Natural killer cell treated with Interleukin-12 subunit alpha and Interleukin-12 subunit beta and Interleukin-15 and Interleukin-18, amount 100 ng/mL, for 72 hours (primary cell): ENCODE measurements around the gene CD40. TPM values are rescaled to one million over a fixed set of nuclear protein-coding genes. Genes with fewer than 3 reads are reported as not detected.

Experiments
- ATAC-seq, 2 donors: fragments of 150-1000 bp; cut with Tn5 transposase in 1 of 2; sonication (Bioruptor Pico), chemical (Tn5 transposase) in 1 of 2; 2 replicates each; pipeline ENCODE4 v1.10.0; 2021
- DNase-seq: peaks from one replicate; pipeline ENCODE4 v3.0.0; 2022; ENCODE audit warnings: low spot score
- H3K27ac Mint-ChIP-seq, 2 donors: 1 replicate in 1 of 2; 2 replicates in 1 of 2; pipeline ENCODE4 v1.8.0; 2022; ENCODE audit warnings: mixed read lengths in 2 of 2, mild to moderate bottlenecking in 1 of 2, moderate library complexity in 1 of 2
- H3K27me3 Mint-ChIP-seq, 2 donors: 1 replicate in 1 of 2; 2 replicates in 1 of 2; pipeline ENCODE4 v1.8.0; 2022; ENCODE audit warnings: mixed read lengths in 2 of 2
- H3K36me3 Mint-ChIP-seq: one replicate; pipeline ENCODE4 v1.8.0; 2022; ENCODE audit warnings: mixed read lengths
- H3K4me1 Mint-ChIP-seq, 2 donors: 1 replicate in 1 of 2; 2 replicates in 1 of 2; pipeline ENCODE4 v1.8.0; 2022; ENCODE audit warnings: low read depth in 2 of 2, mixed read lengths in 2 of 2, mild to moderate bottlenecking in 1 of 2
- H3K4me3 Mint-ChIP-seq: one replicate; pipeline ENCODE4 v1.8.0; 2022; ENCODE audit warnings: mixed read lengths
- H3K9me3 Mint-ChIP-seq: 2 replicates; pipeline ENCODE4 v1.8.0; 2022; ENCODE audit warnings: mixed read lengths
- total RNA-seq, 2 donors: library from RNA; stranded (reverse); gene quantifications; one replicate each; pipeline ENCODE4 v1.2.3, GENCODE V29; 2022

The CD40 gene
- total RNA-seq, 2 donors from 2014 or later, result 6.7 to 32.7 TPM

DNA sequence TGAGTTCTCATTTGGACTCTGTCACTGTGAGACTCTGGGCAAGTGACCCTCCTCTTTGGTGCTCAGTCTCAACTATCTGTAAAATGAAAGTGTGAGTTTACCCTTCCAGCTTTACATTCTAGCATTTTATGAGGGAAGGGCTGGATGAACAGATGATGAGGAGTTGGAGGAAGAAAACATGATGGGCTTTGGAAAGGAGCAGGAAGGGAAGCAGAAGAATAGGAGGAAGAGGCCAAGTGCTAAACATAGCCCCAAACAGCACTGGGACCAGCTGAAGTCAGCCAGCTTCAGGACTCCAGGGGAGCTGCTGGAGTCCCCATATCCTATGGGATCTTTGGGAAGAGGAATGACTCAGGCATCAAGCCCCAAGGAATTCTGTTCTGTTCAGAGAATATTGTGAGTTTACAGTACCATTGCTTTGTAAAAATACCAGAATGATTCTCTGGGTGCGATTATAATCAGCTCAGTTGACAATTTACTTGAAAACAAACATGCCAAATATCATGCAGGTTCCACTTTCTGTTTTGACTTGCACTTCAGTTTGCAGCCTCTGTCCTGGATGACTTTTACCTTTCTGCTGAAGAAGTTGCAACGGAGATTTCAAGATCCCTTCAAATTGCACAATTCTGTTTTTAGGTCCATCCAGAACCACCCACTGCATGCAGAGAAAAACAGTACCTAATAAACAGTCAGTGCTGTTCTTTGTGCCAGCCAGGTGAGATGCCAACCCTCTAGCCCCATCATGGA, 3.2 kb downstream of the CD40 start:
- Mint-ChIP-seq H3K9me3 (no peaks in the 10 kb centered on the region), H3K27me3 (no peaks in the 10 kb centered on the region), H3K27ac (no peak overlapping the region), H3K4me1 (peaks cover 0 to 19% of the 10 kb centered on the region in 2 donors), H3K36me3 (no peaks in the 10 kb centered on the region), H3K4me3 (no peak overlapping the region)
- no peak for DNase-seq
- no peak for ATAC-seq

DNA sequence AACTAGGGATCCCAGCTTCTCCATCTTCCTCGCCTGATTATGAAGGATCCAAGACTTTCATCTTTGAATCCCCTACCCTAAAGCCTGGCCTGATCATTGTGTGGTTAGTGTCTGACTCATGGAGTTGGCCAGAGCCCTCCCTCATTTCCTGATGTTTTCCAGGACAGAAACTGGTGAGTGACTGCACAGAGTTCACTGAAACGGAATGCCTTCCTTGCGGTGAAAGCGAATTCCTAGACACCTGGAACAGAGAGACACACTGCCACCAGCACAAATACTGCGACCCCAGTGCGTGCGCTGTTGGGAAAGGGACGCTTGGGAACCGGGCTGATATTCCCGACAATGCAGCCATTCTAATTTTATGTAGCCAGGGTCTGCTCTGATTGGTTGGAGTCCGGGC, 4.0 kb downstream of the CD40 start:
- Mint-ChIP-seq H3K27ac (no peak overlapping the region), H3K27me3 (no peaks in the 10 kb centered on the region), H3K4me1 (peaks cover 0 to 19% of the 10 kb centered on the region in 2 donors), H3K9me3 (no peaks in the 10 kb centered on the region), H3K36me3 (no peaks in the 10 kb centered on the region), H3K4me3 (no peak overlapping the region)
- no peak for ATAC-seq
- no peak for DNase-seq

DNA sequence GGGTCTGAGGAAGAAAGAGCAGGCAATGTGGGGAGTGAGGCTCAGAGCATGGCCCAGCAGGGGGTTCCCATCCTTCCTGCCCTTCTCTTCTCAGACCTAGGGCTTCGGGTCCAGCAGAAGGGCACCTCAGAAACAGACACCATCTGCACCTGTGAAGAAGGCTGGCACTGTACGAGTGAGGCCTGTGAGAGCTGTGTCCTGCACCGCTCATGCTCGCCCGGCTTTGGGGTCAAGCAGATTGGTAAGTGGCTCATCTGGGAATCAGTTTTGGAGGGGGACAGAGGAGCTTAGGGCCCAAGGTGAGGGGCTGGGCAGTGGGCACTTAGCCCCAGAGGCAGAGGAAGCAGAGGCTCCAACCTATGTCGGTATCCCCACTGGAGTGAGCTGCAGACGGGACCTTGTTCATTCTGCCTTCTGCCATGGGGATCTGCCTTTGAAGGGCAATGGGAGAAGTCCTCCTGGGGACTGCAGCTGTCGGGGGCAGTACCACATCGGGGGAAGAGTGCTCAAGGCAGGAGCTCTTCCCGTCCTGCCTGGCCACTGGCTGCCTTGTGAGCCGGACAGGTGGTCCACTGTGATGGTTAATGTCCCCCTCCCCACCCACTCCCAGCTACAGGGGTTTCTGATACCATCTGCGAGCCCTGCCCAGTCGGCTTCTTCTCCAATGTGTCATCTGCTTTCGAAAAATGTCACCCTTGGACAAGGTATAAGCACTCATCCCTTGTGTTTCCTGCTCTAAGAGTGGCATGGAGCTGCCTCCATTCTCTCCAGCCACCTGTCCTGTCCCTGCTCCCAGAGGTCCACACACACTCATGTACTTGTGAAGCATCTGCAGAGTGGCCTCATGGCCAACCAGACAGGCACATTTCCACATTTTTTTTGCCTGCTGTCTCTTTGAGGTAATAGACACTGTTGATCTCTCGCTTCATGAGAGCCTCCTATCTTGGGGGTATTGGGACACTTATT, 4.7 kb downstream of the CD40 start:
- no peak overlapping the region for H3K27ac Mint-ChIP-seq
- H3K4me3 Mint-ChIP-seq, result no peak overlapping the region
- no peaks in the 10 kb centered on the region for H3K27me3 Mint-ChIP-seq
- no peak for DNase-seq
- H3K4me1 Mint-ChIP-seq, result peaks cover 0 to 15% of the 10 kb centered on the region in 2 donors
- no peaks in the 10 kb centered on the region for H3K36me3 Mint-ChIP-seq
- H3K9me3 Mint-ChIP-seq, result no peaks in the 10 kb centered on the region
- ATAC-seq, result no peak

DNA sequence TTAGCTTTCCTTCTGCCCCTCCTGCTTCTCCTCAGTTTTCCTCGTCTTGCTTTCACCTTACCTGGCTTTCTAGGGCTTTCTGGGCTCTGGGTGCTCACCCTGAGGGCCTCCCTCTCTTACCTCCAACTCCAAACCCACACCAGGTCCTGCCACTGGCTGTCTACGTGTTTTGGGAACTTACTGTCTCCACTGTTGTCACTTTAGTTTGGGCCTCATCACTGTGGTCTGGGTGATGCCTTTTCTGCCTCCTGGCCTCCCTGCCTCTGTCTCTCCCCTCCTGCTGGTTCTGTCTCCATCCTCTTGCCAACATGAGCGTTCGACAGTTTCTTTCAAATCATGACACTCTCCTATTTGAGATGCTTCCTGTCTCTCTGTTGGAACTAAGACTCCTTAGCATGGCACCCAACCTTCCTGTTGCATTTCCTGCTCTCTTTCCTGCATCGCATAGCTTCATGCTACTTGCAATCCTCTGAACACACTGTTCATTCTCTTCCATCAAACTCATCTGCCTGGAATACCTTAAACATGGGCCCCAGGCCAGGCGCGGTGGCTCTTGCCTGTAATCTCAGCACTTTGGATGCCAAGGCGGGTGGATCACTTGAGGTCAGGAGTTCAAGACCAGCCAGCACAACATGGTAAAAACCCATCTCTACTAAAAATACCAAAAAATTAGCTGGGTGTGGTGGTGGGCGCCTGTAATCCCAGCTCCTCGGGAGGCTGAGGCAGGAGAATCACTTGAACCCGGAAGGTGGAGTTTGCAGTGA, 5.5 kb downstream of the CD40 start:
- no peaks in the 10 kb centered on the region for H3K36me3 Mint-ChIP-seq
- H3K4me1 Mint-ChIP-seq, result peaks cover 0 to 10% of the 10 kb centered on the region in 2 donors
- H3K4me3 Mint-ChIP-seq, result no peak overlapping the region
- no peak for ATAC-seq
- H3K9me3 Mint-ChIP-seq, result no peaks in the 10 kb centered on the region
- no peaks in the 10 kb centered on the region for H3K27me3 Mint-ChIP-seq
- no peak overlapping the region for H3K27ac Mint-ChIP-seq
- no peak for DNase-seq

- peaks cover 0 to 2% of the 10 kb centered on the region in 2 donors for H3K4me1 Mint-ChIP-seq
- no peaks in the 10 kb centered on the region for H3K9me3 Mint-ChIP-seq
Measured at GRCh38 chr20:46126440-46127056, 8.4 kb downstream of the CD40 start.

GRCh38 chr20:46127396-46128010, 9.4 kb downstream of the CD40 start:
- no peaks in the 10 kb centered on the region for H3K9me3 Mint-ChIP-seq
- DNase-seq (no peak), ATAC-seq (no peak)
- peaks cover 3 to 6% of the 10 kb centered on the region in 2 donors for H3K27me3 Mint-ChIP-seq
- H3K4me1 Mint-ChIP-seq, result no peaks in the 10 kb centered on the region
- no peak overlapping the region for H3K4me3 Mint-ChIP-seq
- no peaks in the 10 kb centered on the region for H3K36me3 Mint-ChIP-seq
- no peak overlapping the region for H3K27ac Mint-ChIP-seq

More at GRCh38 chr20:46126440-46127056, 8.4 kb downstream of the CD40 start:
- no peak overlapping the region for H3K27ac Mint-ChIP-seq
- no peak for DNase-seq
- H3K4me3 Mint-ChIP-seq, result no peak overlapping the region
- peaks cover 0 to 3% of the 10 kb centered on the region in 2 donors for H3K27me3 Mint-ChIP-seq
- no peaks in the 10 kb centered on the region for H3K36me3 Mint-ChIP-seq
- ATAC-seq, result no peak

DNA sequence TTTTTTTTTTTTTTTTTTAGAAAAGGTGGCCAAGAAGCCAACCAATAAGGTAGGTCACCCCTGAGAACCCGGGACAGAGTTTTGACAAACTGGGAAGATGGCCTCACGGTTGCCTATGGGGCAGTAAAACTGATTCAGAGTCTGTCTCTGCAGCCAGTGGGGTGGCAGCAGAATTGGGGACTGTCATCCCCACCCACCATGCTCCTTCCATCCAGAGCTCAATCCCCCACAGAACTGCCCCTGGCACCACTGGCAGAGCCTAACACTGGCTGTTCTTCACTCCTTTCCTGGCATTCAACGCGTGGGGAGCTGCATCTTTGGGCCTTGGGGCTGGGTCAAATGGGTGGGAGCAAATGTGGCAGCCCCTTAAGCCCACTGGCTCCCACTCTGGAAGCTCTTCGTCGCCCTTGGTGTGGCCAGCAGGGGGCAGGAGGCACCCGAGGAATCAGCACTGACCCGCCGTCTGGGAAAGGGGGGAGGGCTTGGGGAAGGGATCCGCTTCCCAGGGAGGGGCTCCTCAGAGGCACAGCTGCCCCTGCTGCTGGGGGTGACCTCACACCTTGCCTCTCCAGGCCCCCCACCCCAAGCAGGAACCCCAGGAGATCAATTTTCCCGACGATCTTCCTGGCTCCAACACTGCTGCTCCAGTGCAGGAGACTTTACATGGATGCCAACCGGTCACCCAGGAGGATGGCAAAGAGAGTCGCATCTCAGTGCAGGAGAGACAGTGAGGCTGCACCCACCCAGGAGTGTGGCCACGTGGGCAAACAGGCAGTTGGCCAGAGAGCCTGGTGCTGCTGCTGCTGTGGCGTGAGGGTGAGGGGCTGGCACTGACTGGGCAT, 10.4 kb downstream of the CD40 start:
- Mint-ChIP-seq H3K9me3 (no peaks in the 10 kb centered on the region), H3K36me3 (no peaks in the 10 kb centered on the region), H3K4me3 (no peak overlapping the region), H3K27me3 (peaks cover 8 to 11% of the 10 kb centered on the region in 2 donors), H3K27ac (no peak overlapping the region), H3K4me1 (no peaks in the 10 kb centered on the region)
- ATAC-seq, result no peak
- no peak for DNase-seq

DNA sequence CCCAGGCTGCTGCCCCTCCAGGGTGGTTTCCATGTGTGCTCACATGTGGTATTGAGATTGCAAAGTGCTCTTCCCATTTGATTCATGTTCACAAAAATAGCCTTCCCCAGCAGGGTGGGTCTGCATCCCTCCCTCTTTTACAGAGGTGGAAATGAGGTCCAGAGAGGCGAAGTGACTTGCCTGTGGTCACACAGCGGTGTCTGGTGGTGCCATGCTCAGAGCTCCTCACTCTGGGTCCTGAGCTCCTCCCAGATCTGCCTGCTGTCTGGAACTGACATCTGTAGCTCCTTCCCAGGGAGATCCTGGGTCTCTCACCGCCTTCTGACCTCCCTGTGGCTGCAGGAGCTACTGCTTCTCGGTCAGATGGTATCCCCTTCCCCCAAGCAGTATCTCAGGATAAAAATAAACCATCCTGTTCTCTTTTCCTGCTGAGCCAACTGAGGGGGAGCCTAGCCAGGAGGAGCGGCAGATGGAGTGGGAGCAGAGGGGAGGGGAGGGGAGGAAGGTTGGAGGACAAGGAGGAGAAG, 11.9 kb downstream of the CD40 start:
- DNase-seq, result no peak
- no peaks in the 10 kb centered on the region for H3K36me3 Mint-ChIP-seq
- ATAC-seq, result peak in 1 of 2 donors; percentile 57
- no peak overlapping the region for H3K27ac Mint-ChIP-seq
- peaks cover 13 to 14% of the 10 kb centered on the region in 2 donors for H3K27me3 Mint-ChIP-seq
- no peak overlapping the region for H3K4me3 Mint-ChIP-seq
- no peaks in the 10 kb centered on the region for H3K9me3 Mint-ChIP-seq
- no peaks in the 10 kb centered on the region for H3K4me1 Mint-ChIP-seq

GRCh38 chr20:46130534-46130933, 12.4 kb downstream of the CD40 start:
- ATAC-seq (no peak), DNase-seq (no peak)
- no peaks in the 10 kb centered on the region for H3K9me3 Mint-ChIP-seq
- no peak overlapping the region for H3K27ac Mint-ChIP-seq
- no peak overlapping the region for H3K4me3 Mint-ChIP-seq
- peaks cover 15 to 17% of the 10 kb centered on the region in 2 donors for H3K27me3 Mint-ChIP-seq
- H3K4me1 Mint-ChIP-seq, result no peaks in the 10 kb centered on the region
- no peaks in the 10 kb centered on the region for H3K36me3 Mint-ChIP-seq

GRCh38 chr20:46131396-46131795, 13.3 kb downstream of the CD40 start:
- Mint-ChIP-seq H3K27me3 (peaks cover 17 to 23% of the 10 kb centered on the region in 2 donors), H3K4me3 (no peak overlapping the region), H3K9me3 (no peaks in the 10 kb centered on the region), H3K36me3 (no peaks in the 10 kb centered on the region), H3K27ac (no peak overlapping the region), H3K4me1 (no peaks in the 10 kb centered on the region)
- ATAC-seq (no peak), DNase-seq (no peak)

DNA sequence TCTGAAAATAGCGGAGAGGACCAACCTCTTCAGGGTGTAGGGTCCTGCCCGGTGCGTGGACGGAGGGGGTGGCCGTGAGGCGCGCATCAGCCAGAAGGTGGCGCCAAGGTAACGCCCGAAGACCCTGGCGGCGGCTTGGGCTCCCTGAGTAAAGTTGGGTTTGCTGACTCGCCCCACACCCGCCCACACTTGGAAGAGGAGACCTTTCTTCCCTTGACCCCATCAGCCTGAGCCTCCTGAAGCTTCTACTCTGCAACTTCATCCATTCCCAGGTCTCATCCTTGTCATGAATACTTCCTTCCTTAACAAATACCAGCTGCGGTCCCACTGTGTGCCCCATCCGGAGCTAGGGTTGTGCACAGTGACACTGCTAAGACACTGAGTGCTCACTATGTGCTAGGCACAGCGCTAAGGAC, 14.6 kb downstream of the CD40 start:
- ATAC-seq (peak; percentile 76 to 84), DNase-seq (no peak)
- no peaks in the 10 kb centered on the region for H3K4me1 Mint-ChIP-seq
- no peaks in the 10 kb centered on the region for H3K9me3 Mint-ChIP-seq
- H3K4me3 Mint-ChIP-seq, result no peak overlapping the region
- H3K36me3 Mint-ChIP-seq, result no peaks in the 10 kb centered on the region
- H3K27ac Mint-ChIP-seq, result no peak overlapping the region
- peaks cover 23 to 24% of the 10 kb centered on the region in 2 donors for H3K27me3 Mint-ChIP-seq
